Measurements from ENCODE around the gene EIF3K. TPM values are rescaled to one million over a fixed set of nuclear protein-coding genes. Genes with fewer than 3 reads are reported as not detected.

EIF3K gene
- total and polyA plus RNA-seq, 2 of the 13 experiments (the other 11 are each of a cell fraction or from before 2014, with no cell fraction given): 179 to 258 TPM

- TF ChIP-seq, protein P1, sequence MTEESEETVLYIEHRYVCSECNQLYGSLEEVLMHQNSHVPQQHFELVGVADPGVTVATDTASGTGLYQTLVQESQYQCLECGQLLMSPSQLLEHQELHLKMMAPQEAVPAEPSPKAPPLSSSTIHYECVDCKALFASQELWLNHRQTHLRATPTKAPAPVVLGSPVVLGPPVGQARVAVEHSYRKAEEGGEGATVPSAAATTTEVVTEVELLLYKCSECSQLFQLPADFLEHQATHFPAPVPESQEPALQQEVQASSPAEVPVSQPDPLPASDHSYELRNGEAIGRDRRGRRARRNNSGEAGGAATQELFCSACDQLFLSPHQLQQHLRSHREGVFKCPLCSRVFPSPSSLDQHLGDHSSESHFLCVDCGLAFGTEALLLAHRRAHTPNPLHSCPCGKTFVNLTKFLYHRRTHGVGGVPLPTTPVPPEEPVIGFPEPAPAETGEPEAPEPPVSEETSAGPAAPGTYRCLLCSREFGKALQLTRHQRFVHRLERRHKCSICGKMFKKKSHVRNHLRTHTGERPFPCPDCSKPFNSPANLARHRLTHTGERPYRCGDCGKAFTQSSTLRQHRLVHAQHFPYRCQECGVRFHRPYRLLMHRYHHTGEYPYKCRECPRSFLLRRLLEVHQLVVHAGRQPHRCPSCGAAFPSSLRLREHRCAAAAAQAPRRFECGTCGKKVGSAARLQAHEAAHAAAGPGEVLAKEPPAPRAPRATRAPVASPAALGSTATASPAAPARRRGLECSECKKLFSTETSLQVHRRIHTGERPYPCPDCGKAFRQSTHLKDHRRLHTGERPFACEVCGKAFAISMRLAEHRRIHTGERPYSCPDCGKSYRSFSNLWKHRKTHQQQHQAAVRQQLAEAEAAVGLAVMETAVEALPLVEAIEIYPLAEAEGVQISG (CRISPR knock-in tag; IDR thresholded peaks at IDR 0.05): no peak
- TF ChIP-seq, protein P2, sequence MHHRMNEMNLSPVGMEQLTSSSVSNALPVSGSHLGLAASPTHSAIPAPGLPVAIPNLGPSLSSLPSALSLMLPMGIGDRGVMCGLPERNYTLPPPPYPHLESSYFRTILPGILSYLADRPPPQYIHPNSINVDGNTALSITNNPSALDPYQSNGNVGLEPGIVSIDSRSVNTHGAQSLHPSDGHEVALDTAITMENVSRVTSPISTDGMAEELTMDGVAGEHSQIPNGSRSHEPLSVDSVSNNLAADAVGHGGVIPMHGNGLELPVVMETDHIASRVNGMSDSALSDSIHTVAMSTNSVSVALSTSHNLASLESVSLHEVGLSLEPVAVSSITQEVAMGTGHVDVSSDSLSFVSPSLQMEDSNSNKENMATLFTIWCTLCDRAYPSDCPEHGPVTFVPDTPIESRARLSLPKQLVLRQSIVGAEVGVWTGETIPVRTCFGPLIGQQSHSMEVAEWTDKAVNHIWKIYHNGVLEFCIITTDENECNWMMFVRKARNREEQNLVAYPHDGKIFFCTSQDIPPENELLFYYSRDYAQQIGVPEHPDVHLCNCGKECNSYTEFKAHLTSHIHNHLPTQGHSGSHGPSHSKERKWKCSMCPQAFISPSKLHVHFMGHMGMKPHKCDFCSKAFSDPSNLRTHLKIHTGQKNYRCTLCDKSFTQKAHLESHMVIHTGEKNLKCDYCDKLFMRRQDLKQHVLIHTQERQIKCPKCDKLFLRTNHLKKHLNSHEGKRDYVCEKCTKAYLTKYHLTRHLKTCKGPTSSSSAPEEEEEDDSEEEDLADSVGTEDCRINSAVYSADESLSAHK (CRISPR knock-in tag; IDR thresholded peaks at IDR 0.05; ENCODE audit: borderline replicate concordance): no peak
- TF ChIP-seq MTA1 (CRISPR knock-in tag; IDR thresholded peaks at IDR 0.05; ENCODE audit: borderline replicate concordance) (no peak), CHCHD3 (CRISPR knock-in tag; IDR thresholded peaks at IDR 0.05) (no peak), HHEX (CRISPR knock-in tag; IDR thresholded peaks at IDR 0.05) (no peak), NR2F6 (IDR thresholded peaks at IDR 0.05) (peak; percentile 32; the same call in 1 of the 2 replicates), NR2F6 (CRISPR knock-in tag; IDR thresholded peaks at IDR 0.05) (no peak), THAP11 (CRISPR knock-in tag; IDR thresholded peaks at IDR 0.05) (no peak), SOX13 (IDR thresholded peaks at IDR 0.05) (no peak), SOX13 (CRISPR knock-in tag; conservative IDR thresholded peaks at IDR 0.05 in 1 of 2, IDR thresholded peaks at IDR 0.05 in 1 of 2) (peak in 1 of 2 experiments; percentile 58; a peak in 2 of 4 replicates), HOXA5 (CRISPR knock-in tag; IDR thresholded peaks at IDR 0.05) (no peak), TGIF2 (CRISPR knock-in tag; IDR thresholded peaks at IDR 0.05) (0 out of 2 replicates have a peak, but pooled peaks have one; percentile 3), ZNF549 (CRISPR knock-in tag; IDR thresholded peaks at IDR 0.05) (no peak), GATAD2A (CRISPR knock-in tag; IDR thresholded peaks at IDR 0.05) (peak; percentile 51; the same call in 1 of the 2 replicates), ZNF703 (CRISPR knock-in tag; IDR thresholded peaks at IDR 0.05; ENCODE audit: borderline replicate concordance) (no peak), NFIC (IDR thresholded peaks at IDR 0.05; ENCODE audit: low read length) (0 out of 2 replicates have a peak, but pooled peaks have one; percentile 22), ZNF484 (CRISPR knock-in tag; IDR thresholded peaks at IDR 0.05; ENCODE audit: borderline replicate concordance, low read depth) (no peak), SOX5 (CRISPR knock-in tag; IDR thresholded peaks at IDR 0.05; ENCODE audit: borderline replicate concordance) (0 out of 2 replicates have a peak, but pooled peaks have one; percentile 11), ZNF879 (CRISPR knock-in tag; IDR thresholded peaks at IDR 0.05) (no peak)
- TF ChIP-seq, protein P3, sequence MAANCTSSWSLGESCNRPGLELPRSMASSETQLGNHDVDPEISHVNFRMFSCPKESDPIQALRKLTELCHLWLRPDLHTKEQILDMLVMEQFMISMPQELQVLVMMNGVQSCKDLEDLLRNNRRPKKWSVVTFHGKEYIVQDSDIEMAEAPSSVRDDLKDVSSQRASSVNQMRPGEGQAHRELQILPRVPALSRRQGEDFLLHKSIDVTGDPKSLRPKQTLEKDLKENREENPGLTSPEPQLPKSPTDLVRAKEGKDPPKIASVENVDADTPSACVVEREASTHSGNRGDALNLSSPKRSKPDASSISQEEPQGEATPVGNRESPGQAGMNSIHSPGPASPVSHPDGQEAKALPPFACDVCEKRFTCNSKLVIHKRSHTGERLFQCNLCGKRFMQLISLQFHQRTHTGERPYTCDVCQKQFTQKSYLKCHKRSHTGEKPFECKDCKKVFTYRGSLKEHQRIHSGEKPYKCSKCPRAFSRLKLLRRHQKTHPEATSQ (CRISPR knock-in tag; IDR thresholded peaks at IDR 0.05; ENCODE audit: borderline replicate concordance): 0 out of 2 replicates have a peak, but pooled peaks have one; percentile 18
- TF ChIP-seq, protein P4, sequence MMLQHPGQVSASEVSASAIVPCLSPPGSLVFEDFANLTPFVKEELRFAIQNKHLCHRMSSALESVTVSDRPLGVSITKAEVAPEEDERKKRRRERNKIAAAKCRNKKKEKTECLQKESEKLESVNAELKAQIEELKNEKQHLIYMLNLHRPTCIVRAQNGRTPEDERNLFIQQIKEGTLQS (CRISPR knock-in tag; IDR thresholded peaks at IDR 0.05): no peak
- TF ChIP-seq, protein P5, sequence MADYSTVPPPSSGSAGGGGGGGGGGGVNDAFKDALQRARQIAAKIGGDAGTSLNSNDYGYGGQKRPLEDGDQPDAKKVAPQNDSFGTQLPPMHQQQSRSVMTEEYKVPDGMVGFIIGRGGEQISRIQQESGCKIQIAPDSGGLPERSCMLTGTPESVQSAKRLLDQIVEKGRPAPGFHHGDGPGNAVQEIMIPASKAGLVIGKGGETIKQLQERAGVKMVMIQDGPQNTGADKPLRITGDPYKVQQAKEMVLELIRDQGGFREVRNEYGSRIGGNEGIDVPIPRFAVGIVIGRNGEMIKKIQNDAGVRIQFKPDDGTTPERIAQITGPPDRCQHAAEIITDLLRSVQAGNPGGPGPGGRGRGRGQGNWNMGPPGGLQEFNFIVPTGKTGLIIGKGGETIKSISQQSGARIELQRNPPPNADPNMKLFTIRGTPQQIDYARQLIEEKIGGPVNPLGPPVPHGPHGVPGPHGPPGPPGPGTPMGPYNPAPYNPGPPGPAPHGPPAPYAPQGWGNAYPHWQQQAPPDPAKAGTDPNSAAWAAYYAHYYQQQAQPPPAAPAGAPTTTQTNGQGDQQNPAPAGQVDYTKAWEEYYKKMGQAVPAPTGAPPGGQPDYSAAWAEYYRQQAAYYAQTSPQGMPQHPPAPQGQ (CRISPR knock-in tag; IDR thresholded peaks at IDR 0.05; ENCODE audit: borderline replicate concordance): no peak
Observed at GRCh38 chr19:38650911-38651584, 32.1 kb downstream of the EIF3K start (continued).

Measured in HepG2 (cell line).